Endodermal cell (in vitro differentiated cells): ENCODE results near the gene SLC20A1. TPM values are rescaled to one million over a fixed set of nuclear protein-coding genes. Genes with fewer than 3 reads are reported as not detected.

Experiments used
- DNase-seq: peaks from one replicate; pipeline ENCODE4 v3.0.0-alpha.2; 2017
- H3K27ac ChIP-seq: 2 replicates; pipeline ENCODE4 v1.5.1; 2013; ENCODE audit warnings: mild to moderate bottlenecking, low read depth, low read length, moderate library complexity
- H3K27me3 ChIP-seq: 2 replicates; pipeline ENCODE4 v1.6.1; 2013; ENCODE audit warnings: mild to moderate bottlenecking, low read length, moderate library complexity; ENCODE audit not compliant: insufficient read depth, control insufficient read depth, poor library complexity, severe bottlenecking
- H3K36me3 ChIP-seq: 2 replicates; pipeline ENCODE4 v1.7.0; 2013; ENCODE audit warnings: mild to moderate bottlenecking, low read length, moderate library complexity; ENCODE audit not compliant: control insufficient read depth, insufficient read depth
- H3K4me1 ChIP-seq: one replicate; pipeline ENCODE4 v1.7.0; 2013; ENCODE audit warnings: low read length; ENCODE audit not compliant: control insufficient read depth, insufficient read depth
- H3K4me3 ChIP-seq: 2 replicates; pipeline ENCODE4 v1.5.1; 2013; ENCODE audit warnings: mild to moderate bottlenecking, low read length, moderate library complexity
- H3K9ac ChIP-seq: 2 replicates; pipeline ENCODE4 v1.6.1; 2013; ENCODE audit warnings: mild to moderate bottlenecking, low read length, moderate library complexity; ENCODE audit not compliant: poor library complexity, severe bottlenecking; ENCODE audit errors: extremely low read depth
- H3K9me3 ChIP-seq: 2 replicates; pipeline ENCODE4 v1.6.1; 2013; ENCODE audit warnings: mild to moderate bottlenecking, low read length, moderate library complexity; ENCODE audit not compliant: control insufficient read depth
- H3K27ac Mint-ChIP-seq: 2 replicates; pipeline ENCODE4 v1.8.0; 2020; ENCODE audit warnings: mixed read lengths
- H3K27me3 Mint-ChIP-seq: 2 replicates; pipeline ENCODE4 v1.8.0; 2021; ENCODE audit warnings: mild to moderate bottlenecking, mixed read lengths; ENCODE audit not compliant: insufficient read depth
- H3K36me3 Mint-ChIP-seq: 2 replicates; pipeline ENCODE4 v1.8.0; 2020; ENCODE audit warnings: low read depth, mixed read lengths
- H3K4me1 Mint-ChIP-seq: 2 replicates; pipeline ENCODE4 v1.8.0; 2020; ENCODE audit warnings: mixed read lengths
- H3K4me3 Mint-ChIP-seq: 2 replicates; pipeline ENCODE4 v1.8.0; 2020; ENCODE audit warnings: mild to moderate bottlenecking, moderate library complexity, mixed read lengths
- H3K9me3 Mint-ChIP-seq: 2 replicates; pipeline ENCODE4 v1.8.0; 2020; ENCODE audit warnings: mild to moderate bottlenecking, mixed read lengths
- WGBS, 2 experiments: methylation state at CpG; one replicate each; pipeline versions ENCODE4 v1.1.5 to v1.1.7; 2013; ENCODE audit warnings: missing lambda C conversion rate in 2 of 2, mixed read lengths in 1 of 2; ENCODE audit not compliant: insufficient coverage in 1 of 2, insufficient read length in 1 of 2; 5-methylcytosine and 5-hydroxymethylcytosine counted together
- total RNA-seq, 2 donors: library from RNA; stranded (reverse); fragmentation: NEBNext Ultra II Directional in 1 of 2; extraction: Animal tissue kit (Norgen Biotek cat#: 25700) in 1 of 2; gene quantifications; 2 replicates in 1 of 2; 3 replicates in 1 of 2; pipeline ENCODE4 v1.2.1, GENCODE V29; 2021
- TF ChIP-seq, protein P1 (sequence below): fragments of 200-600 bp; sonication (generic); conservative IDR thresholded peaks from 2 replicates; pipeline ENCODE4 v1.5.0; 2021; ENCODE audit warnings: antibody characterized with exemption, mild to moderate bottlenecking

Gene SLC20A1
- total RNA-seq, 2 donors from 2014 or later: 67.3 to 86.7 TPM

- no peaks in the 10 kb centered on the region for H3K27me3 ChIP-seq
- Mint-ChIP-seq H3K4me3 (no peak overlapping the region), H3K36me3 (no peaks in the 10 kb centered on the region), H3K9me3 (no peaks in the 10 kb centered on the region), H3K27me3 (no peaks in the 10 kb centered on the region), H3K4me1 (peaks cover 30% of the 10 kb centered on the region), H3K27ac (no peak overlapping the region)
- DNase-seq: no peak
- peaks cover 11% of the 10 kb centered on the region for H3K4me1 ChIP-seq
- H3K9ac ChIP-seq: no peak overlapping the region
- H3K27ac ChIP-seq: no peak overlapping the region
- no peaks in the 10 kb centered on the region for H3K9me3 ChIP-seq
- TF ChIP-seq, protein P1, sequence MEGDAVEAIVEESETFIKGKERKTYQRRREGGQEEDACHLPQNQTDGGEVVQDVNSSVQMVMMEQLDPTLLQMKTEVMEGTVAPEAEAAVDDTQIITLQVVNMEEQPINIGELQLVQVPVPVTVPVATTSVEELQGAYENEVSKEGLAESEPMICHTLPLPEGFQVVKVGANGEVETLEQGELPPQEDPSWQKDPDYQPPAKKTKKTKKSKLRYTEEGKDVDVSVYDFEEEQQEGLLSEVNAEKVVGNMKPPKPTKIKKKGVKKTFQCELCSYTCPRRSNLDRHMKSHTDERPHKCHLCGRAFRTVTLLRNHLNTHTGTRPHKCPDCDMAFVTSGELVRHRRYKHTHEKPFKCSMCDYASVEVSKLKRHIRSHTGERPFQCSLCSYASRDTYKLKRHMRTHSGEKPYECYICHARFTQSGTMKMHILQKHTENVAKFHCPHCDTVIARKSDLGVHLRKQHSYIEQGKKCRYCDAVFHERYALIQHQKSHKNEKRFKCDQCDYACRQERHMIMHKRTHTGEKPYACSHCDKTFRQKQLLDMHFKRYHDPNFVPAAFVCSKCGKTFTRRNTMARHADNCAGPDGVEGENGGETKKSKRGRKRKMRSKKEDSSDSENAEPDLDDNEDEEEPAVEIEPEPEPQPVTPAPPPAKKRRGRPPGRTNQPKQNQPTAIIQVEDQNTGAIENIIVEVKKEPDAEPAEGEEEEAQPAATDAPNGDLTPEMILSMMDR: no peak
- no peak overlapping the region for H3K4me3 ChIP-seq
- no peaks in the 10 kb centered on the region for H3K36me3 ChIP-seq
- 88 to 96% methylated on average over 9 to 14 of the region's 14 CpGs for WGBS, 2 experiments
These were observed 42.5 kb downstream of the SLC20A1 start for GRCh38 chr2:112688086-112688880.

GRCh38 chr2:112690853-112691401 lies 45.2 kb downstream of the SLC20A1 start:
- H3K9ac ChIP-seq: no peak overlapping the region
- H3K4me1 ChIP-seq: no peaks in the 10 kb centered on the region
- Mint-ChIP-seq H3K9me3 (no peaks in the 10 kb centered on the region), H3K27me3 (no peaks in the 10 kb centered on the region), H3K4me1 (peaks cover 12% of the 10 kb centered on the region), H3K36me3 (no peaks in the 10 kb centered on the region), H3K27ac (peak overlapping the region; percentile 87), H3K4me3 (no peak overlapping the region)
- no peaks in the 10 kb centered on the region for H3K27me3 ChIP-seq
- no peak overlapping the region for H3K27ac ChIP-seq
- no peaks in the 10 kb centered on the region for H3K36me3 ChIP-seq
- no peak overlapping the region for H3K4me3 ChIP-seq
- WGBS, 2 experiments: 81 to 82% methylated on average over 8 to 9 of the region's 9 CpGs
- TF ChIP-seq, protein P1: peak; percentile 78
- peak; percentile 84 for DNase-seq
- no peaks in the 10 kb centered on the region for H3K9me3 ChIP-seq

- Mint-ChIP-seq H3K9me3 (no peaks in the 10 kb centered on the region), H3K4me3 (no peak overlapping the region), H3K36me3 (no peaks in the 10 kb centered on the region), H3K4me1 (peaks cover 12% of the 10 kb centered on the region), H3K27me3 (no peaks in the 10 kb centered on the region), H3K27ac (peak overlapping the region; percentile 4)
- no peaks in the 10 kb centered on the region for H3K36me3 ChIP-seq
- H3K27ac ChIP-seq: no peak overlapping the region
- 80 to 91% methylated on average over 1 to 4 of the region's 4 CpGs for WGBS, 2 experiments
- H3K9ac ChIP-seq: no peak overlapping the region
- H3K4me3 ChIP-seq: no peak overlapping the region
- no peak for DNase-seq
- H3K27me3 ChIP-seq: no peaks in the 10 kb centered on the region
- no peaks in the 10 kb centered on the region for H3K9me3 ChIP-seq
- H3K4me1 ChIP-seq: no peaks in the 10 kb centered on the region
- TF ChIP-seq, protein P1: no peak
These were observed 46.1 kb downstream of the SLC20A1 start for GRCh38 chr2:112691881-112692281.
